GM21529 (cell line): ENCODE results near the gene SPOCK3.
A peak's percentile ranks its signal among the peaks of the same experiment; 100 is the strongest.
"Not testable (repeated sequence)": the region's sequence is repeated elsewhere in the genome, so short reads cannot be mapped to it uniquely, and the experiment has no call there.

Source experiments
- ATAC-seq: cut with Tn5 transposase; IDR thresholded peaks from one replicate; pipeline ENCODE4 v1.9.1; 2021; ENCODE audit not compliant: unreplicated experiment

The SPOCK3 gene

DNA sequence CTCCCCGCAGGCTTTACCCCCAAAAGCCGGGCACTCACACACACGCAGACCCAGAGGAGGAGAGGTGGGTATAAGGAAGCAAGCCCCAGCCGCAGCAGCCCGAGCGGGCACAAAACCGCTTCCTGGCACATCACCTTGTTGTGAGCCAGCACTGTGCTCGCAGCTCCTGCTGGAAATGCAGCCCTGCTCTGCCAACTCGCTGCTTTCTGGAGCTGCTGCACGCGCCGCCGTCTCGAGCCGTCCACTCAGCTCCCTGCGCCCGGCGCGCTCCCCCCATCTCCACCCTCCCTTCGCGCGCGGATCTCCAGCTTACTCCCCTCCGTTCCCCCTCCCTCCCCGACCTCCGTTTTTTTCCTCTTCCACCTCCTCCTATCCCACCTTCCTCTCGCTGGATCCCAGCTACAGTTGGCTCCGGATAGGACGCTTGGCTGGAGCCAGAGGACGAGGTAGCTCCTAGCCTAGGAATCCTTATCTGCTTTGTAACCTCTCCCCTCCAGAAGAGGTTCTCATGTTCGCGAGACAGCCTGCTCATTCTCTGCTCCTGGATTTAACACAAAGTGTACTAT is at the start of gene SPOCK3:
Gene SPOCK3, minus strand, starts transcription at position 179 of the 566 bp plus-strand sequence.
- ATAC-seq = no peak

DNA sequence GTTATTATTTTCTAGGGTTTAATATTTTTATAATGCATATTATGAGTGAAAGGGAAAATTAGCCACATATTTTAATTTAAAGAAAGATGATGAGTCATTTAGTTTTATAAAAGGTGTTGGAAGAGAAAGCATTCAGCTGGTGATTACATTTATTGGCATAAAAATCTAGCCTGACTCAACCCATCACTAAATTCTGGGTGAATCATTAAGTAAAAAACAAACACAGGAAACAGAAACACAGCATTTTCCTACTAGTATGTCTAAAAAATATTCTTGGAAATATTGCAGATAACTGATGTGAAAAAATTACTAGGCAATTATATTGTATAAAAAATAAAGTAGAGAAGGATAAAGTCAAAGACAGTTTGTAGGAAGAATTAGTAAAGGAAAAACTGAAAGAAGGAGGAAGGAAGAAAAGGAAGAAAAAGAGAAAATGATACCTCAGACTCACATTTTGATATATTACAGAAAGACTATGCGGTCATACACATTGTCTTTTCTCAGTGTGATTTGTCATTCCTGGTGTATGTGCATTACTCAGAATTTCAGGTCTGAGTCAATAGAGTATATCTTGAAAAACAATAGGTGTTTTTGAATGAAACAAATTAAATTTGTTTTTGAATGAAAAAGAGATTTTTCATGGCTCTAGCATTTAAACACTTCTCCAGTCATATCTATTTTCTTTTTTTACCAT is 48.0 kb upstream of the SPOCK3 start:
- ATAC-seq = no peak

GRCh38 chr4:167281545-167281944 is 47.3 kb upstream of the SPOCK3 start:
- ATAC-seq = not testable (repeated sequence)

- no peak for ATAC-seq
These were observed 40.1 kb upstream of the SPOCK3 start for GRCh38 chr4:167274351-167274750.

GRCh38 chr4:167265231-167265630 is 30.9 kb upstream of the SPOCK3 start:
- no peak for ATAC-seq

DNA sequence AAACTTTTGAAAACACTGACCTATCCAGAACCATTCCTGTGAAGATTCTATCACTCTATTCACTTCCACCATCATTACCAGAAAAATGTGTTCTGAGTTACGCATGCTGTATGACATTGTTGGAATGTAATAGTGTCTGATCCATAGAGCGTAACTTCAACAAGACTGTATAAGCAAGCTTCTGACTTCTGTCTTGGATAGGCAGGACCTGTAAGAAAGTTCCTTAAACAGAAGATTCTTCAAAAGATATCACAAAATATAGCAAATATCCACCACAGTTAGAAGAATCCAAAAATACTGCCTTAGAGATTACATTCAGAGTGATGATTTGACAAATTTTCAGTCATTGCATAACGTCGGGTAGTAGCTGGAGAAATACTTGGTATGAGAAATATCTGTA is 14.0 kb upstream of the SPOCK3 start:
- no peak for ATAC-seq

GRCh38 chr4:167239627-167240026 is 5.3 kb upstream of the SPOCK3 start:
- no peak for ATAC-seq

DNA sequence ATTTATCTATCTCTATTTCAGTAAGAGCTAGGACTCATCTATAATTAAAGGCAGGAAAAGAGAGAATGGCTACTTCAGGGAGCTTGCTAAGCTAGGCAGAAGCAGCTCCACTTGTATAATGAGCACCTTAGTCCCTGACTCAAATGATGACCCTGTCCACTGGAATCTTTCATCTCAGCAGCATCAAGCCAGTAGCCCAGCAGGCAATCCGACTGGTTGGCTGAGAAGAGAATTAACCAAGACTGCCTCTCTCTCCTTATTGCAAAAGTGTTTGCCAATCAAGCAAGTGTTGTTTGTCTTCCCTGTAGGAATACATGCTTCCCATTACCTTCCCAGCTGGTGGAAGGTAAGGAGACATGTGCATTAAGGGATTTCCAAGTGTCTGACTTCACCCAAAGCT is 3.9 kb upstream of the SPOCK3 start:
- ATAC-seq = no peak

GRCh38 chr4:167233685-167234315 is 494 bp downstream of the SPOCK3 start:
- no peak for ATAC-seq

DNA sequence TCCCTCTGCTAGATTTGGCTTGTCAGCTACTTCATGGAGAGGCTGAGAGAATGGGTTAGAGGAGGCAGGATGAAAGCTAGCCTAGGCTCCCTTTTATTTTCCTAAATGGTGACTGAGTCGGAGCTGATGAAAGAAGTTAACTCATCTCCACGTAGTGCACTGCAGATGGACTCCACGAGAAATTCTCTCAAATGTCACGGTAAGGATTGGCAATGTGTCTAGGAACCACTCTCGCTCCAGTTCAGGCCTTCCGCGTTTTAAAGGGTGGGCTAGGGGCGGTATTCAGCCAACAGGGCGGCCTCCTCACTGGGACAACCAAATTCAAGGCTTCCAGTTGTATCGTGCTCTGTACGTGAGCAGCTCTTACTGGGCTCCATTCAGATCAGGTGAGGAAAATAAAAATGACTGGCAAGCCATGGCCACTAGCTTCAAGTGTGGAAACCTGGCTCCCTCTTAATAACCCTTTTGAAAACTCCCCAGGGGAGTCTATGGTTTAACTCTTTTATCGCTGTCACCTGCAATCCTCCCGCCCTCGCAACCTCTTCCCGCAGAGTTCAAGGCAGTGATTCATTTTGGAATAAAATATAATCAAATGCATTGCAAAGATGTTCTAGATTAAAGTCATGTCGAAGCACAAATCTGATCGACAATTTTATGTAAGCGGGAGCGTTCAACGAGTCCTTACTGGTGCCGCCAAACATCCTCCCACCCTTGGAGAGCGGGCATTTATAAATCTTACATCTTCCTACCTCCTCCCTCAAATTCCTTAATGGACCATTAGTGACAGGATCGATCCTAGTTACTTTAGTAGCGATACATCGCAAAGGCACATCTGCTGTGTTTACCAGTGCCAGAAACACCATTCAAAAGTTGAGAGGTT is 1.2 kb downstream of the SPOCK3 start:
- ATAC-seq = no peak

DNA sequence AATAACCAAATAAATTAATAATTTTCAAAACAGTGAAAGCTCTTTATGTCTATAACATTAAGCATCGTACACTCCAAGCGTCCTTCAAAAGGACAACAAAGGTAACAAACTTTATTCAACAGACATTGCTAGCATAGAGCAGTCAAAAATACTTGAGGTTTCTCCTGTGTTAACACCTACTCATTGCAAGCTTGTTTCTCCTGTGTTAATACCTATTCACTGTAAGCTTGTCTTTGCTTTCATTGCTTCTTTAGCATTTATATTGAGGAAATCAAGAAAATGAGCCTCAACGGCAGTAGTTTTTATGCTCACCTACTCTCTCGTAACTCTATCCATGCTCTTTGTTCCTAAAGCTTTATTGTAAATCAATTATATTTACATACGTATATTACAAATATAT is 3.5 kb downstream of the SPOCK3 start:
- no peak for ATAC-seq

DNA sequence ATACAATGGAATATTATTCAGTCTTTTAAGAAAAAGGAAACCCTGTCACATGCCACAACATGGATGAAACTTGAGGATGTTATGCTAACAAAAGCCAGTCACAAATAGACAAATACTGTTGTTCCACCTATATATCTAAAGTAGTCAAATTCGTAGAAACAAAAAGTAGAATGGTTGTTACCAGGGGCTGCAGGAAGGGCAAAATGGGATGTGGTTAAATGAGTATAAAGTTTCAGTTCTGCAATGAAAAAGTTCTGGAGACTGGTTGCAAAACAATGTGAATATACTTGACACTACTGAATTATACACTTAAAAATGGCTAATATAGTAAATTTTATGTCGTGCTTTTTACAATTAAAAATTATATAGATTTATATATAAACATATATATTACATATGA is 12.2 kb downstream of the SPOCK3 start:
- peak; percentile 86 for ATAC-seq

DNA sequence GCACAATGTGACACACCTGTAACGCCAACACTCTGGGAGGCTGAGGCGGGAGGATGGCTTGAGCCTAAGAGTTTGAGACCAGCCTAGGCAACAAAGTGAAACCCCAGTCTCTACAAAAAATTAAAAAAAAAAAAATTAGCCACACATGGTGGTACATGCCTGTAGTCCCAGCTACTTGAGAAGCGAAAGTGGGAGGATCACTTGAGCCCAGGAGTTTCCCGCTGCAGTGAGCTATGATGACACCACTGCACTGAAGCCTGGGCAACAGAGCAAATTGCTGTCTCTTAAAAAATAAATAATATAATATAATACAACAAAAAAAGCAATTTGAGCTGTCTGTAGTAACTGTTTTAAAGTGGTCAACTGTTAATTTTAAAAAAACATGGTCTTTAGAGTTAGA is 13.2 kb downstream of the SPOCK3 start:
- ATAC-seq = no peak

- no peak for ATAC-seq
These were observed 16.2 kb downstream of the SPOCK3 start for GRCh38 chr4:167218022-167218608.

GRCh38 chr4:167216783-167217182 is 17.5 kb downstream of the SPOCK3 start:
- no peak for ATAC-seq

DNA sequence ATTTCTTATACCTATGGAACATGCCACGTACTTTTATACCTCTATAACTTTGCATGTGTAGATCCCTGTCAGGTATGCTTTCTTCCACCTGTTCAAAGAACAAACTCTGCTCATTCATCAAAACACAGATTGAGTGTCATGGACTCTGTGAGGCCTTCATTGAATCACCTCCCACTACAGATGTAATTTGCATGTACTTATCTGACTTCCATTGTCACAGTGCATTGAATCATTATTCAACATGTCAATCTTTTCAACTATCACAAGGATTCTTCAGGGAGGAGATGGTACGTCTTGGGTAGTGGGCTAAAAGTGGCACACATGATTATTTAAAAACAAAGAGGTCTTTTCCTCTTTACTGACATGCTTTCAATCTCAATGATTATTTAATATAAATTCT is 24.1 kb downstream of the SPOCK3 start:
- ATAC-seq = no peak

DNA sequence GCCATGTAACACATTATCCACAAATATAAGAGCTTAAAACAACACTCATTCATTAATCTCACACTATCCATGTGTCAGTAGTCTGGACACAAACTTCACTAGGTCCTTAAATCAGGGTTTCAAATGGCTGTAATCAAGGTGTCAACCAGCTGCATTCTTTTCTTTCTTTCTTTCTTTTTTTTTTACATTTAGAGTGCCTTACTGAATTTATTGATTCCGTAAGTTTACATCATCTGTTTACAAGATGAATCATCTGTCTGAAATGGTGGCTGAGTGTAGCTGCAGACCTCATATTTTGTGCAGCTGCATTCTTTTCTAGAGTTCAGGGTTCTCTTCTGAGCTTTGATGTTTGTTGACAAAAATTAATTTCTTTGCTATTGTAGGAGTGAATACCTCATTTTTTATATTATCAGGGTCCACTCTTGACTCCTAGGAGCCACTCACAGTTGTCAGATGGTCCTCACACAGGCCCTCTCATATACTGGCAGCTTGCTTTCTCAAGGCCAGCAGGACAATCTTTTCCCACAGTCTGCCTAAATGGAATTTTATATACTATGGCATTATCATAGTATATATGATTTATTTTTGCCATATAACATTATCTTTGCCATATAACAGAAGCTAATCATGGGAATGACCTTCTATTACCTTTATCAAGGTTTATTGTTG is 37.8 kb downstream of the SPOCK3 start:
- no peak for ATAC-seq

GRCh38 chr4:167190379-167190778 is 43.9 kb downstream of the SPOCK3 start:
- no peak for ATAC-seq

DNA sequence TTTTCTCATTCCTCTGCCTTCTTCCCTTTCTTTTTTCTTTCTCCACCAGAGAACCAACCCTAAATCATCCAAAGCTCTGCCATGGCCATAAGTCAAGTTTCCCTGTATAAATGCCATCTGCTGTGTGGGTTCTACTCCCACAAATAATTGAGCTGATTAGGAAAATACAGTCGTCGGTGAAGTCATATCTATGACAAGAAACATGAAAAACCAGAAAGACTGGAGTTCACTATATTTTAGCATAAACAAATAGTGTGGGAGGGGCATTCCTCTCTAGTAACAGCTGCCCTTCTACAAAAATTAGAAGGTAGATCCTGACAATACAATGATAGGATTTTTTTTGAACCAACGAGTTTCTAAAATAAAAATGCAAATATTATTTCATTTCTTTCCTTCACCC is 48.8 kb downstream of the SPOCK3 start:
- ATAC-seq = no peak

GRCh38 chr4:167183036-167183435 is 51.3 kb downstream of the SPOCK3 start:
- no peak for ATAC-seq

- no peak for ATAC-seq
These were observed 56.4 kb downstream of the SPOCK3 start for GRCh38 chr4:167177925-167178324.
